GM23248 (cell line): Measurements from ENCODE around the gene MINDY4. TPM values are rescaled to one million over a fixed set of nuclear protein-coding genes. Genes with fewer than 3 reads are reported as not detected.

Experiments
- DNase-seq: peaks from one replicate; pipeline ENCODE4 v3.0.0-alpha.2; 2015
- H2AFZ ChIP-seq: fragments of 200-600 bp; sonication (generic); 2 replicates; pipeline ENCODE4 v1.6.1; 2016; ENCODE audit warnings: antibody characterized with exemption
- H3F3A ChIP-seq: fragments of 200-600 bp; sonication (generic); 2 replicates; pipeline ENCODE4 v1.6.1; 2016; ENCODE audit warnings: mild to moderate bottlenecking, antibody characterized with exemption, mixed run types; ENCODE audit not compliant: insufficient read depth
- H3K27ac ChIP-seq: fragments of 200-600 bp; sonication (generic); 2 replicates; pipeline ENCODE4 v1.5.1; 2016; ENCODE audit warnings: mild to moderate bottlenecking
- H3K27me3 ChIP-seq: fragments of 200-600 bp; sonication (generic); replicated peaks from 2 replicates; pipeline ENCODE4 v1.6.1; 2016; ENCODE audit warnings: mild to moderate bottlenecking; ENCODE audit not compliant: insufficient read depth
- H3K36me3 ChIP-seq: fragments of 200-600 bp; sonication (generic); 2 replicates; pipeline ENCODE4 v1.6.1; 2016; ENCODE audit warnings: low read depth, mild to moderate bottlenecking
- H3K4me1 ChIP-seq: fragments of 200-600 bp; sonication (generic); 2 replicates; pipeline ENCODE4 v1.6.1; 2016; ENCODE audit warnings: mild to moderate bottlenecking; ENCODE audit not compliant: insufficient read depth
- H3K4me2 ChIP-seq: fragments of 200-600 bp; sonication (generic); one replicate; pipeline ENCODE4 v1.6.1; 2016; ENCODE audit warnings: mild to moderate bottlenecking; ENCODE audit not compliant: unreplicated experiment
- H3K4me3 ChIP-seq: fragments of 200-600 bp; sonication (generic); 2 replicates; pipeline ENCODE4 v1.5.1; 2016; ENCODE audit warnings: mild to moderate bottlenecking
- H3K79me2 ChIP-seq: fragments of 200-600 bp; sonication (generic); 2 replicates; pipeline ENCODE4 v1.6.1; 2016; ENCODE audit warnings: mild to moderate bottlenecking; ENCODE audit not compliant: insufficient read depth
- H3K9ac ChIP-seq: fragments of 200-600 bp; sonication (generic); 2 replicates; pipeline ENCODE4 v1.6.1; 2016; ENCODE audit warnings: mild to moderate bottlenecking
- H3K9me2 ChIP-seq: fragments of 200-600 bp; sonication (generic); 2 replicates; pipeline ENCODE4 v1.6.1; 2016; ENCODE audit warnings: mixed run types, mild to moderate bottlenecking, moderate library complexity; ENCODE audit not compliant: insufficient read depth
- H3K9me3 ChIP-seq: fragments of 200-600 bp; sonication (generic); one replicate; pipeline ENCODE4 v1.6.1; 2017; ENCODE audit warnings: low read depth
- H4K20me1 ChIP-seq: fragments of 200-600 bp; sonication (generic); 2 replicates; pipeline ENCODE4 v1.6.0; 2016; ENCODE audit not compliant: insufficient read depth
- EZH2 ChIP-seq: fragments of 200-600 bp; sonication (generic); IDR thresholded peaks from 2 replicates; pipeline ENCODE4 v1.6.1; 2018; ENCODE audit warnings: antibody characterized with exemption, mild to moderate bottlenecking; ENCODE audit not compliant: insufficient read depth, poor library complexity, severe bottlenecking
- EZH2phosphoT487 ChIP-seq: fragments of 200-600 bp; sonication (generic); IDR thresholded peaks from 2 replicates; pipeline ENCODE4 v1.6.1; 2018; ENCODE audit warnings: antibody characterized with exemption, moderate library complexity, mild to moderate bottlenecking, low read depth; ENCODE audit not compliant: insufficient read depth
- WGBS, 2 experiments: methylation state at CpG; one replicate each; pipeline ENCODE4 v1.1.6; 2015 to 2017; ENCODE audit warnings: low lambda C conversion rate in 2 of 2, low coverage in 1 of 2; ENCODE audit errors: missing lambda C conversion rate in 2 of 2; 5-methylcytosine and 5-hydroxymethylcytosine counted together
- in situ Hi-C: fragments of 300-500 bp; cut with MboI; formaldehyde crosslinking; loops from 2 replicates; pipeline ENCODE4 v1.15.0; 2020
- polyA plus RNA-seq: library from polyadenylated mRNA; unstranded; fragments of >200 nt; fragmentation: Nextera tagmentation; extraction: Ambion mirVana; gene quantifications from 2 replicates; pipeline ENCODE4 v1.2.1, GENCODE V29; 2016
- total RNA-seq: library from RNA; depleted of rRNA; stranded (reverse); fragments of >200 nt; shearing (Covaris generic); gene quantifications from 2 replicates; pipeline ENCODE4 v1.2.3, GENCODE V29; 2014

Gene MINDY4
- total and polyA plus RNA-seq, 2 experiments from 2014 or later, result 2.5 to 3.5 TPM

GRCh38 chr7:30927040-30927439 is 155.8 kb downstream of the MINDY4 start:
- Histone ChIP-seq H4K20me1 (no peaks in the 10 kb centered on the region), H3K4me2 (no peak overlapping the region), H3K27ac (no peak overlapping the region), H3K27me3 (no peaks in the 10 kb centered on the region), H3K9ac (no peak overlapping the region), H3K9me2 (no peaks in the 10 kb centered on the region), H3K4me1 (peaks cover 9% of the 10 kb centered on the region), H3K4me3 (no peak overlapping the region), H2AFZ (no peak overlapping the region), H3K9me3 (no peaks in the 10 kb centered on the region), H3K79me2 (no peaks in the 10 kb centered on the region), H3K36me3 (no peaks in the 10 kb centered on the region), H3F3A (no peaks in the 10 kb centered on the region)
- no peak for DNase-seq
- in situ Hi-C loops, result no loop called here
- TF ChIP-seq EZH2, result no peak
- no peak for TF ChIP-seq EZH2phosphoT487
- 32 to 45% methylated on average over 3 of the region's 3 CpGs for WGBS, 2 experiments

DNA sequence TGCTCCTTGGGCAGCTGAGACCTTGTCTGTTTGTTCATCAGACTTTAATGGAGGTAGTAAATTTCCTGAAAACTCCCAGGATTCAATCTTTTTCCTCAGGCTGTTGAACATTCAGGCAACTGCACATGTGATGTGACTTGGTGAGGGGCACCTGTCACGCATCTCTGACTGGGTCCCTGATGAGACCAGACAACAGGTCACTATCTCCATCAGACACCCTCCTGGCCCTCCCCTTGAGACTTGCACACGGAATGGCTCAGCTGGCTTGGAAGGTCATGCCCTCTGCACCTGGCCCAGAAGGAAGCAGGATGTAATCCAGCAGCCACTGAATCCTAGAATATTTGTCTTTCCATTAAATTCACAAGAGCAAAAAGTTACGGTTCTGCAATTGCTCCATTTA is 156.3 kb downstream of the MINDY4 start:
- H3F3A ChIP-seq, result no peaks in the 10 kb centered on the region
- in situ Hi-C loops, result no loop called here
- H3K9me2 ChIP-seq, result no peaks in the 10 kb centered on the region
- 36 to 37% methylated on average over 3 of the region's 3 CpGs for WGBS, 2 experiments
- H3K79me2 ChIP-seq, result no peaks in the 10 kb centered on the region
- no peak overlapping the region for H3K27ac ChIP-seq
- H3K27me3 ChIP-seq, result no peaks in the 10 kb centered on the region
- TF ChIP-seq EZH2 (no peak), EZH2phosphoT487 (no peak)
- peaks cover 12% of the 10 kb centered on the region for H3K4me1 ChIP-seq
- no peaks in the 10 kb centered on the region for H4K20me1 ChIP-seq
- no peak overlapping the region for H3K9ac ChIP-seq
- H3K36me3 ChIP-seq, result no peaks in the 10 kb centered on the region
- DNase-seq, result no peak
- H3K4me2 ChIP-seq, result no peak overlapping the region
- H2AFZ ChIP-seq, result no peak overlapping the region
- H3K4me3 ChIP-seq, result no peak overlapping the region
- no peaks in the 10 kb centered on the region for H3K9me3 ChIP-seq

DNA sequence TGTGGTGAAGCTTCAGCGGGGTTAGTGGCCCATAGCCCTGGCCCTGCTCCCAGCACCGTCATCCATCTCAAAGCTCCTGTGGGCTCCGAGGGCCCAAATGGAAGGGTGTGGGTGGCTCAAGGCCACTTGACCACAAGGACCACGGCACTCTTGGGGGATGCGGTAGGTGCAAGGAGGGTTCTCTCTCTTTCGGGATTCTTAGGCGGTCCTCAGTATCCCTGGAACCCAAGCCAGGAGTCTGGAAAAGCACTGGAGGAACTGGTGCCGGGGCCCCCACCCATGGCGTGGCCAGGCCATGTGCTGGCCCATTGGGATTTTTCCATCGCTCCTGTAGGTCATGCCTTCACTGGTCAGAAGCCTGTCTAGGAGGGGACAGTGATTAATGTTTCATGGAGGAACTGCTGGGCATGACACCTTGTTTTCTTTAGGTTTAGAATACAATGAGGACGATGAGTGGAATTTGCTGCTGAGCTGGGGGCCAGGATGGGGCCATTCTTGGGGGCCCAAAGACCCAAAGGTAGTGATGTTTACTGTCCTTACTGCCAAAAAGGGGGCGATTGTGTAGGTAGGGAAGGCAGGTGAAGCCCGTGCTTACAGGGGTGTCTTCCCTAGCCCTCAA is 157.1 kb downstream of the MINDY4 start:
- Histone ChIP-seq H3K9me3 (no peaks in the 10 kb centered on the region), H4K20me1 (no peaks in the 10 kb centered on the region), H3K9me2 (no peaks in the 10 kb centered on the region), H3K27me3 (no peaks in the 10 kb centered on the region), H2AFZ (no peak overlapping the region), H3K4me2 (no peak overlapping the region), H3K36me3 (no peaks in the 10 kb centered on the region), H3K9ac (no peak overlapping the region), H3K27ac (no peak overlapping the region), H3F3A (no peaks in the 10 kb centered on the region), H3K4me1 (peaks cover 12% of the 10 kb centered on the region), H3K4me3 (no peak overlapping the region), H3K79me2 (no peaks in the 10 kb centered on the region)
- no peak for TF ChIP-seq EZH2phosphoT487
- no peak for TF ChIP-seq EZH2
- in situ Hi-C loops, result no loop called here
- DNase-seq, result no peak
- 64 to 69% methylated on average over 13 of the region's 13 CpGs for WGBS, 2 experiments

DNA sequence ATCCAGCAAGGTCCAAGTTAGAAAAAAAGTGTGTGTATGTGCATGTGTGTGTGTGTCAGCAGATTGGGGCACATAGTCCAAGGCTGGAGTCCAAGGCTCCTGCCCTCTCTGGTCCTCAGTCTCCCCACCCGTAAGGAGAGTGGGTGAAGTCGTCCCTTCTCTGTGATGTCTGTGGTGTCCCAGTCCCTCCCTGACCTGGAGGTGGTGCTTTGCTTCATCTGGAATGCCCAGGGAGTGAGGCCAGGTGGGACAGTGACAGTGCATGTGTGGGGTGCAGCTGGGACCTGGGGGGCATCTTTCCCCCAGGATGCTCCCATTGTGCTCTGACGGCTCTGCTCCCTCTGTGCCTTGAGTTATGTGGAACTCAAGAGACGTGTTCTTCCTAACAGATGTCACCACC is 158.5 kb downstream of the MINDY4 start:
- H3K36me3 ChIP-seq, result no peaks in the 10 kb centered on the region
- no peak for DNase-seq
- no peaks in the 10 kb centered on the region for H4K20me1 ChIP-seq
- in situ Hi-C loops, result no loop called here
- TF ChIP-seq EZH2 (no peak), EZH2phosphoT487 (no peak)
- H3K27me3 ChIP-seq, result no peaks in the 10 kb centered on the region
- no peaks in the 10 kb centered on the region for H3K9me2 ChIP-seq
- no peaks in the 10 kb centered on the region for H3K79me2 ChIP-seq
- no peak overlapping the region for H3K4me3 ChIP-seq
- no peaks in the 10 kb centered on the region for H3K9me3 ChIP-seq
- H3K4me2 ChIP-seq, result no peak overlapping the region
- H3K9ac ChIP-seq, result no peak overlapping the region
- H3F3A ChIP-seq, result no peaks in the 10 kb centered on the region
- H2AFZ ChIP-seq, result no peak overlapping the region
- H3K4me1 ChIP-seq, result peaks cover 12% of the 10 kb centered on the region
- 68 to 86% methylated on average over 4 of the region's 4 CpGs for WGBS, 2 experiments
- H3K27ac ChIP-seq, result no peak overlapping the region

- Histone ChIP-seq H3K79me2 (no peaks in the 10 kb centered on the region), H3K9me2 (no peaks in the 10 kb centered on the region), H3K27me3 (no peaks in the 10 kb centered on the region), H3F3A (no peaks in the 10 kb centered on the region), H3K4me3 (no peak overlapping the region), H3K4me2 (no peak overlapping the region), H3K9me3 (no peaks in the 10 kb centered on the region), H3K4me1 (peaks cover 12% of the 10 kb centered on the region), H3K9ac (no peak overlapping the region), H3K27ac (no peak overlapping the region), H2AFZ (no peak overlapping the region), H4K20me1 (no peaks in the 10 kb centered on the region), H3K36me3 (no peaks in the 10 kb centered on the region)
- in situ Hi-C loops, result no loop called here
- no peak for TF ChIP-seq EZH2
- WGBS, 2 experiments, result 70 to 73% methylated on average over 8 of the region's 8 CpGs
- no peak for DNase-seq
Observed at GRCh38 chr7:30930621-30931020, 159.4 kb downstream of the MINDY4 start.
